ENCODE results near the gene SMIM41. TPM values are rescaled to one million over a fixed set of nuclear protein-coding genes. Genes with fewer than 3 reads are reported as not detected.

SMIM41 gene
- total and polyA plus RNA-seq, 2 experiments from 2014 or later, result not detected

DNA sequence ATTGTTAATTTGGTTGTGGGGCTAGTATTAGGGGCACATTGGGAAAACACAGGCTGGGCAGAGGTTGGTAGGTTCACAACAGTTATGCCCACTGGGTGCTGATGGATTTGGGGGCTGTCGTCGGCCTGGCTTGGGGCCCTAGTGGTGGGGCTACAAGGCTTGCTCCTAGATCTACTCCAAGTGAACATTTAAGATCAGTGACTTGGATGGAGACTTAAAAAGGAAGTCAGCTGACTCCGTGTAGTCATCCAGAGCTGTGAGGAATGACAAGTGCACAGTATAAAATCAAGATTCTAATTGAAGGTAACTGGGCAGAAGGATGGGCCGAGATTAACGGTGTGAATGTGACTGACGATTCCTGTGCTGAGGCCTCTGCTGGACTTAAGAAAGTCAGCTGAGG lies 41.1 kb upstream of the SMIM41 start:
- Histone ChIP-seq H3K27me3 (replicated peaks; ENCODE audit: insufficient read depth) (no peaks in the 10 kb centered on the region), H3K4me3 (peak overlapping the region; percentile 78), H3K4me2 (ENCODE audit: unreplicated experiment) (peak overlapping the region; percentile 76), H3F3A (ENCODE audit: insufficient read depth) (peaks cover 17% of the 10 kb centered on the region; the same call in 1 of the 2 replicates), H3K4me1 (ENCODE audit: insufficient read depth) (peaks cover 7% of the 10 kb centered on the region), H3K9me2 (ENCODE audit: insufficient read depth) (no peaks in the 10 kb centered on the region), H3K36me3 (ENCODE audit: low read depth) (no peaks in the 10 kb centered on the region), H3K9me3 (ENCODE audit: low read depth) (no peaks in the 10 kb centered on the region), H3K79me2 (ENCODE audit: insufficient read depth) (peaks cover 6% of the 10 kb centered on the region), H3K9ac (peak overlapping the region; percentile 96), H4K20me1 (ENCODE audit: insufficient read depth) (no peaks in the 10 kb centered on the region), H2AFZ (no peak overlapping the region), H3K27ac (peak overlapping the region; percentile 71)
- in situ Hi-C loops (cut with MboI), result no loop called here
- TF ChIP-seq EZH2 (IDR thresholded peaks at IDR 0.05; ENCODE audit: insufficient read depth, poor library complexity, severe bottlenecking), result no peak
- TF ChIP-seq EZH2phosphoT487 (IDR thresholded peaks at IDR 0.05; ENCODE audit: insufficient read depth, low read depth), result no peak
- 23 to 27% methylated on average over 6 of the region's 6 CpGs for WGBS, 2 experiments (ENCODE audit: low coverage in 1 of 2, low lambda C conversion rate in 2 of 2, missing lambda C conversion rate in 2 of 2)
- peak; percentile 71 for DNase-seq

- Histone ChIP-seq H4K20me1 (ENCODE audit: insufficient read depth) (no peaks in the 10 kb centered on the region), H3F3A (ENCODE audit: insufficient read depth) (peaks cover 27% of the 10 kb centered on the region; the same call in 1 of the 2 replicates), H3K4me2 (ENCODE audit: unreplicated experiment) (no peak overlapping the region), H3K9me2 (ENCODE audit: insufficient read depth) (no peaks in the 10 kb centered on the region), H3K27ac (no peak overlapping the region), H3K27me3 (replicated peaks; ENCODE audit: insufficient read depth) (no peaks in the 10 kb centered on the region), H2AFZ (no peak overlapping the region), H3K79me2 (ENCODE audit: insufficient read depth) (peaks cover 6% of the 10 kb centered on the region), H3K9me3 (ENCODE audit: low read depth) (no peaks in the 10 kb centered on the region), H3K4me3 (no peak overlapping the region), H3K4me1 (ENCODE audit: insufficient read depth) (peaks cover 23% of the 10 kb centered on the region), H3K36me3 (ENCODE audit: low read depth) (no peaks in the 10 kb centered on the region), H3K9ac (no peak overlapping the region)
- WGBS, 2 experiments (ENCODE audit: low coverage in 1 of 2, low lambda C conversion rate in 2 of 2, missing lambda C conversion rate in 2 of 2), result 76 to 84% methylated on average over 3 of the region's 3 CpGs
- no peak for DNase-seq
- TF ChIP-seq EZH2phosphoT487 (IDR thresholded peaks at IDR 0.05; ENCODE audit: insufficient read depth, low read depth) (no peak), EZH2 (IDR thresholded peaks at IDR 0.05; ENCODE audit: insufficient read depth, poor library complexity, severe bottlenecking) (no peak)
- in situ Hi-C loops (cut with MboI), result no loop called here
These were observed 38.5 kb upstream of the SMIM41 start for GRCh38 chr12:52041035-52041434.

DNA sequence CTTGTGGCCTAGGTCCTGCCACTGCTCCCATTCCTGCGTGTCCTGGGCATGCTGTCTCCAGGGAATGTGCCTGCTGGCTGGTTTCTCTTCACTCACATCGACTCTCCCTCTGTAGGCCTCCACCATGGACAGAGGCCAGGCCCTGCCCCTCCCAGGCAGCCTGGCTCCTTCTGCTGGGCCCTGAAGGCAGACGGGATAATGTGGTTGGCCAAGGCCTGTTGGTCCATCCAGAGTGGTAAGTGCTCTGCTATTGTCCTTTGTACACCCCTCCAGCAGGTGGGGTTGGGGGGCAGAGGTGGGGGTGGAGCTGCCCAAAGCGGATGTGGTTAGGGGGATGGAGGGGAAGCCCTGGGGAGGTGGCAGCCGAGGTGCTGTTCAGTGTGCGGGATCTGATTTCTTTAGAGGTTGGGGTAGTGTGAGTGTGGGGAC lies 37.8 kb upstream of the SMIM41 start:
- Histone ChIP-seq H3F3A (ENCODE audit: insufficient read depth) (peaks cover 27% of the 10 kb centered on the region; the same call in 1 of the 2 replicates), H3K36me3 (ENCODE audit: low read depth) (no peaks in the 10 kb centered on the region), H3K27ac (no peak overlapping the region), H2AFZ (no peak overlapping the region), H3K4me2 (ENCODE audit: unreplicated experiment) (no peak overlapping the region), H3K9ac (no peak overlapping the region), H3K27me3 (replicated peaks; ENCODE audit: insufficient read depth) (no peaks in the 10 kb centered on the region), H3K4me1 (ENCODE audit: insufficient read depth) (peaks cover 23% of the 10 kb centered on the region), H3K79me2 (ENCODE audit: insufficient read depth) (peaks cover 6% of the 10 kb centered on the region), H3K9me2 (ENCODE audit: insufficient read depth) (no peaks in the 10 kb centered on the region), H3K9me3 (ENCODE audit: low read depth) (no peaks in the 10 kb centered on the region), H3K4me3 (no peak overlapping the region), H4K20me1 (ENCODE audit: insufficient read depth) (no peaks in the 10 kb centered on the region)
- no peak for TF ChIP-seq EZH2phosphoT487 (IDR thresholded peaks at IDR 0.05; ENCODE audit: insufficient read depth, low read depth)
- no peak for TF ChIP-seq EZH2 (IDR thresholded peaks at IDR 0.05; ENCODE audit: insufficient read depth, poor library complexity, severe bottlenecking)
- in situ Hi-C loops (cut with MboI), result no loop called here
- WGBS, 2 experiments (ENCODE audit: low coverage in 1 of 2, low lambda C conversion rate in 2 of 2, missing lambda C conversion rate in 2 of 2), result 58 to 70% methylated on average over 5 to 6 of the region's 6 CpGs
- peak; percentile 73 for DNase-seq

DNA sequence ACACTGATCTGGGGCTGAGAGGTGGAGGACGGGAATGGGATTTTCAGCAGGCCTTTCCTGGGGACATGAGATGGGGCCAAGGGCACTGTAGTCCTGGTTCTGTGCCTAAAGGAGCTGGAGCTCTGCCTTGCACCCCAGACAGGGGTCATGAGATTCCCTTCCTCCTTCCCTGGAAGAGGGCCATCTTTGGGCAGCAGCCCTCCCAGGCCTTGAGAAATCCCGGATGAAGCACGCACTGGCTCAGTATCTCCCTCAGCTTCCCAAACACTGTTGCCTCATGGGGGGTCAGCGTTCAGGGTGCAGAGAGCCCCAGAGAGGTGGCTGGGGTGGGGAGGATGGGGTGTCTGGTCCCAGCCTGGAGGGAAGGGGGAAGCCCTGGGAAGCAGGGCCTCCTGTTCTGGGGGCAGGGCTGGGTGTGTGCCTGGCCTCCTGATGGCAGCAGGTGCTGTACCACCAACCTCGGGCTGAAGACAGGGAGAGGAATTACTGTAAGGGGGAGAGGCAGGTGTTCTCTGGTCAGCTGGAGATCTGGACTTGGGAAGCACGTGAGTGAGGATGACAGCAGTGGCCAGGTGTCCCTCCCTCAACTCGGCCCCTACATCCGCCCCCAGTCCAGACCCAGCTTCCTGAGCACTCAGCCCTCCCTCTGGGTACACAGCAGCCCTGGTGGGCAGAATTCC lies 36.7 kb upstream of the SMIM41 start:
- in situ Hi-C loops (cut with MboI), result no loop called here

More for the DNA sequence above, 36.7 kb upstream of the SMIM41 start:
- Histone ChIP-seq H4K20me1 (ENCODE audit: insufficient read depth) (no peaks in the 10 kb centered on the region), H3K9me3 (ENCODE audit: low read depth) (no peaks in the 10 kb centered on the region), H2AFZ (no peak overlapping the region), H3K27ac (peak overlapping the region; percentile 98; the same call in 1 of the 2 replicates), H3K27me3 (replicated peaks; ENCODE audit: insufficient read depth) (no peaks in the 10 kb centered on the region), H3K9me2 (ENCODE audit: insufficient read depth) (no peaks in the 10 kb centered on the region), H3K36me3 (ENCODE audit: low read depth) (no peaks in the 10 kb centered on the region), H3K4me1 (ENCODE audit: insufficient read depth) (peaks cover 23% of the 10 kb centered on the region), H3K9ac (no peak overlapping the region), H3K79me2 (ENCODE audit: insufficient read depth) (peaks cover 6% of the 10 kb centered on the region), H3F3A (ENCODE audit: insufficient read depth) (peaks cover 27% of the 10 kb centered on the region; the same call in 1 of the 2 replicates), H3K4me2 (ENCODE audit: unreplicated experiment) (no peak overlapping the region), H3K4me3 (no peak overlapping the region)
- no peak for TF ChIP-seq EZH2 (IDR thresholded peaks at IDR 0.05; ENCODE audit: insufficient read depth, poor library complexity, severe bottlenecking)
- no peak for TF ChIP-seq EZH2phosphoT487 (IDR thresholded peaks at IDR 0.05; ENCODE audit: insufficient read depth, low read depth)
- no peak for DNase-seq
- WGBS, 2 experiments (ENCODE audit: low coverage in 1 of 2, low lambda C conversion rate in 2 of 2, missing lambda C conversion rate in 2 of 2), result 65 to 75% methylated on average over 8 of the region's 8 CpGs
